BE2C (cell line): ENCODE measurements around the gene DDIAS.

Experiments
- DNase-seq: peaks from one replicate; pipeline ENCODE4 v3.0.0-alpha.2; 2020
- H3K27me3 ChIP-seq: fragments of 250-450 bp; sonication (Bioruptor Pico); 2 replicates; pipeline ENCODE4 v1.5.1; 2020; ENCODE audit warnings: mild to moderate bottlenecking
- H3K36me3 ChIP-seq: fragments of 250-450 bp; sonication (Bioruptor Pico); 2 replicates; pipeline ENCODE4 v1.5.1; 2020; ENCODE audit warnings: mild to moderate bottlenecking
- H3K4me1 ChIP-seq: fragments of 250-450 bp; sonication (Bioruptor Pico); 2 replicates; pipeline ENCODE4 v1.5.1; 2020
- H3K4me3 ChIP-seq: 2 replicates; pipeline ENCODE4 v1.5.1; 2011; ENCODE audit warnings: low read depth, low read length
- H3K9me3 ChIP-seq: fragments of 250-450 bp; sonication (Bioruptor Pico); 2 replicates; pipeline ENCODE4 v1.5.1; 2020
- CTCF ChIP-seq: IDR thresholded peaks from 2 replicates; pipeline ENCODE4 v1.5.1; 2012; ENCODE audit warnings: mild to moderate bottlenecking, low read depth, low read length

The DDIAS gene

GRCh38 chr11:82975882-82976281 lies 74.3 kb downstream of the DDIAS start:
- no peaks in the 10 kb centered on the region for H3K9me3 ChIP-seq
- H3K36me3 ChIP-seq: no peaks in the 10 kb centered on the region
- no peaks in the 10 kb centered on the region; the same call in none of the 2 replicates for H3K4me1 ChIP-seq
- no peak overlapping the region for H3K4me3 ChIP-seq
- no peaks in the 10 kb centered on the region for H3K27me3 ChIP-seq
- no peak for TF ChIP-seq CTCF
- DNase-seq: no peak

GRCh38 chr11:82976786-82977185 lies 75.2 kb downstream of the DDIAS start:
- H3K9me3 ChIP-seq: no peaks in the 10 kb centered on the region
- no peak overlapping the region for H3K4me3 ChIP-seq
- no peaks in the 10 kb centered on the region; the same call in none of the 2 replicates for H3K4me1 ChIP-seq
- H3K27me3 ChIP-seq: no peaks in the 10 kb centered on the region
- DNase-seq: no peak
- TF ChIP-seq CTCF: no peak
- H3K36me3 ChIP-seq: peaks cover 5% of the 10 kb centered on the region; the same call in 1 of the 2 replicates

- Histone ChIP-seq H3K27me3 (no peaks in the 10 kb centered on the region), H3K4me1 (no peaks in the 10 kb centered on the region; the same call in none of the 2 replicates), H3K9me3 (no peaks in the 10 kb centered on the region), H3K4me3 (no peak overlapping the region), H3K36me3 (peaks cover 15% of the 10 kb centered on the region)
- DNase-seq: no peak
- no peak for TF ChIP-seq CTCF
Observed at GRCh38 chr11:82978422-82979099, 77.0 kb downstream of the DDIAS start.

GRCh38 chr11:82979824-82980223 lies 78.3 kb downstream of the DDIAS start:
- H3K4me3 ChIP-seq: no peak overlapping the region
- TF ChIP-seq CTCF: no peak
- H3K9me3 ChIP-seq: no peaks in the 10 kb centered on the region
- no peaks in the 10 kb centered on the region for H3K27me3 ChIP-seq
- no peaks in the 10 kb centered on the region; the same call in none of the 2 replicates for H3K4me1 ChIP-seq
- no peak for DNase-seq
- H3K36me3 ChIP-seq: peaks cover 21% of the 10 kb centered on the region

GRCh38 chr11:82980292-82980691 lies 78.8 kb downstream of the DDIAS start:
- Histone ChIP-seq H3K27me3 (no peaks in the 10 kb centered on the region), H3K36me3 (peaks cover 21% of the 10 kb centered on the region), H3K9me3 (no peaks in the 10 kb centered on the region), H3K4me3 (no peak overlapping the region), H3K4me1 (no peaks in the 10 kb centered on the region; the same call in none of the 2 replicates)
- no peak for TF ChIP-seq CTCF
- DNase-seq: no peak

- TF ChIP-seq CTCF: no peak
Observed at GRCh38 chr11:82980947-82981346, 79.4 kb downstream of the DDIAS start.

More at GRCh38 chr11:82980947-82981346, 79.4 kb downstream of the DDIAS start:
- Histone ChIP-seq H3K4me3 (no peak overlapping the region), H3K36me3 (peaks cover 21% of the 10 kb centered on the region), H3K9me3 (no peaks in the 10 kb centered on the region), H3K27me3 (no peaks in the 10 kb centered on the region), H3K4me1 (no peaks in the 10 kb centered on the region; the same call in none of the 2 replicates)
- no peak for DNase-seq
